HG03139 (cell line): Measurements from ENCODE around the gene CDR2.

ENCODE experiments used
- ATAC-seq: cut with Tn5 transposase; IDR thresholded peaks from one replicate; pipeline ENCODE4 v1.9.1; 2021; ENCODE audit not compliant: unreplicated experiment

Gene CDR2

DNA sequence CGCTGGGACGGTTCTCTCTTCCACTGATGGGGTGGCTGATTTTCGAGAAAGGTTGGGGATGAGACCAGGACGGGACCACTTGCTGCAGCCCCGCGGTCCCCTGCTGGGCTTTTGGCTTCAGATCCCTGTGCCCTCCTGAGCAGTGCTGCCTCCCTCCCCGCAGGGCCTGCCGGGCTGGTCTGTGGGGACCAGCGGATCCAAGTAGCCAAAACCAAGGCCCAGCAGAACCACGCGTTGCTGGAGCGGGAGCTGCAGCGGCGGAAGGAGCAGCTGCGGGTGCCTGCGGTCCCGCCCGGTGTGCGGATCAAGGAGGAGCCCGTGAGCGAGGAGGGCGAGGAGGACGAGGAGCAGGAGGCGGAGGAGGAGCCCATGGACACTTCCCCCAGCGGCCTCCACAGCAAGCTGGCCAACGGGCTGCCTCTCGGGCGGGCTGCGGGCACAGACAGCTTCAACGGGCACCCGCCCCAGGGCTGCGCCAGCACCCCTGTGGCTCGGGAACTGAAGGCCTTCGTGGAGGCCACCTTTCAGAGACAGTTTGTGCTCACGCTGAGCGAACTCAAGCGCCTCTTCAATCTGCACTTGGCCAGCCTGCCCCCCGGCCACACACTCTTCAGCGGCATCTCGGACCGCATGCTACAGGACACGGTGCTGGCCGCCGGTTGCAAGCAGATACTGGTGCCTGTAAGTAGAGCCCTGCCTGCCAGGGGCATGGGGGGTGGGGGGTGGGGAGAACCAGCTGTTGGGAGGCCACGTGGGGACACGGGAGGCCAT, 48.6 kb downstream of the CDR2 start:
- ATAC-seq: no peak

DNA sequence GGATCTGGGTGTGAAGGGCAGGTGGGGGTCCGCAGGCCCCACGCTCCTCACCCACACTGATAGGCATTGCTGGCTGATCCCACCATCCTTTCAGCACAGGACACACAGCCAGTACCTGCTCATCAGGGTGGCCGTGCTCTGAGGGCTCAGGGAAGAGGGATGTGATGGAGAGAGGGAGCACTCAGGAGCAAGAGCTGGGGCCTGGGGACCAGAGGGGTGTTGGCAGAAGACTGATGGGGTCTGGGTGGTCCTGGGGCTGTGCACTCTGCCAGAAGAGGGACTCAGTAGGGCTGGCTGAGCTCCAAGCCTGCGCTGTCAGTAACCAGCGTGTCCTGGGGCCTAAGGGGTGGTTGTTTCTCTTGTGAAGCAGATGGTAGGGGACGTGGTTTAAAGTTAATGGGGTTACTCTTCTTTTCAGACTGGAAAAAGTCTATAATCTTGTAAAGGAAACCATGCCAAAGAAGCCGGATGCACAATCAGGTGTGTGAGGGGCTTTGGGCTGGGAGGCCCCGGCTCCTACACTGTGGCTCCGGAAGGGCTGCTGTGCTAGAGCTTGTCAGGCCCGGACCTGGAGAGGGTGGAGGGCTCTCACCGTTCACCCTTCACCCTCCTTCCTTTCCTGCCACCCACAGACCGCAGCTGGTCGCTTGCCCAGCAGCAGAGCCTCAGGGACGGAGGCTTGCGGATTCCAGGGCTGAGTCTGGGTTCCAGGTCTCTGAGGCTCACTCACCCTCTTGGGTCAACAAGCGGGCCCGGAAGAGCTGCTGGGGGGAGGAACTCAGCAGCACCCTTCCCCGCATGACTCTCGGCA, 49.4 kb downstream of the CDR2 start:
- no peak for ATAC-seq

GRCh38 chr16:22323959-22324786, 50.2 kb downstream of the CDR2 start:
- no peak for ATAC-seq

GRCh38 chr16:22323173-22323958, 51.1 kb downstream of the CDR2 start:
- ATAC-seq: no peak

- ATAC-seq: no peak
These were observed 51.7 kb downstream of the CDR2 start for GRCh38 chr16:22322741-22323140.

DNA sequence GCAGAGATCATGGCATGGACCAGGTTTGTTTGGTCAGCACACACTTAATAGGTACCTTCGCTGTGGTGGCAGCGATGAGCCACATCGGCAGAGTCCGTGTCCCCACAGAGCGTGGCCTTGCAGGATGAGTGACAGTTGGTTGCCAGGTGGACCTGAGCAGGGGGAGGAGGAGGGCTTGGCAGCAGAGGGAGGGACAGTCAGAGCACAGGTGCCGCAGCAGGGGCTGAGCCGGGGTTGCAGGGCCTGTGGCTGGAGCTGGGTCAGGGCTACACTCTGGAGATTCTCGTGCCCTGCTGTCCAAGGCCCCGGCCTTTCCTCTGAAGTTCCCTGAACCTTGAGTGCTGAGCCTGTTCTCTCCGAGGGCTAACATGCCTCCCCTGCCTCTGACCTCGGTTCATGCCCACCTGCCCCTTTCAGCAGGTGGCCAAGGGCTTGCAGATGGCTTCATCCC, 52.4 kb downstream of the CDR2 start:
- no peak for ATAC-seq

DNA sequence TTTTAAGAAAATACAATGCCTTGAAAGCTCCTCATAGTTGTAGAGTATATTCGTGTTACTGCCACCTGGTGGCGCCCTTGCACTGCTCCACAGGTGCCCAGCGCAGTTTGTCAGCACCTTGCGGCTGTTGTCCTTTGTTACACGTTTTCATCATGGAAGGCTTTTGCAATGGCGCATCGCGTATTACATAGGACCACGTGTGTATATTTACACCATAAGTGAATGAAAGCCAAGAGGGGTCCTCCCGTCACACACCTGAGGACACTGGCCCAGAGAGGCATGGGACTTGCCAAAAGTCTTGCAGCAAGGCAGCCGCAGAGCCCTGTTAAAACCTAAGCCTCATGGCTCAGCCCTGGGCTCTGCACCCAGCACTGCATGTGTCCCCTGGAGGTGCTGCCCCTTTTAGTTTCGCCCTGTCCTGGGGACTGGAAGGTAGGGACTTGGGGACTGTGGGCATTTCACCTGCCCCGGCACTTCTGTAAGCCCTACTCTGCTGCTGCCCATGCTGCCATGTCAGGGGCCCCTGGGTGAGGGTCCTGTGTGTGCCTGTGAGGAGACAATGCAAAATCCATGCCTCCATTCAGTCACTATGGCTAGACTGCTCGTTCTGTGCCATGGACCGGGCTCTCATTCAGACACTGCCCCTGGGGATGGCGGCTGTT, 52.9 kb downstream of the CDR2 start:
- no peak for ATAC-seq

DNA sequence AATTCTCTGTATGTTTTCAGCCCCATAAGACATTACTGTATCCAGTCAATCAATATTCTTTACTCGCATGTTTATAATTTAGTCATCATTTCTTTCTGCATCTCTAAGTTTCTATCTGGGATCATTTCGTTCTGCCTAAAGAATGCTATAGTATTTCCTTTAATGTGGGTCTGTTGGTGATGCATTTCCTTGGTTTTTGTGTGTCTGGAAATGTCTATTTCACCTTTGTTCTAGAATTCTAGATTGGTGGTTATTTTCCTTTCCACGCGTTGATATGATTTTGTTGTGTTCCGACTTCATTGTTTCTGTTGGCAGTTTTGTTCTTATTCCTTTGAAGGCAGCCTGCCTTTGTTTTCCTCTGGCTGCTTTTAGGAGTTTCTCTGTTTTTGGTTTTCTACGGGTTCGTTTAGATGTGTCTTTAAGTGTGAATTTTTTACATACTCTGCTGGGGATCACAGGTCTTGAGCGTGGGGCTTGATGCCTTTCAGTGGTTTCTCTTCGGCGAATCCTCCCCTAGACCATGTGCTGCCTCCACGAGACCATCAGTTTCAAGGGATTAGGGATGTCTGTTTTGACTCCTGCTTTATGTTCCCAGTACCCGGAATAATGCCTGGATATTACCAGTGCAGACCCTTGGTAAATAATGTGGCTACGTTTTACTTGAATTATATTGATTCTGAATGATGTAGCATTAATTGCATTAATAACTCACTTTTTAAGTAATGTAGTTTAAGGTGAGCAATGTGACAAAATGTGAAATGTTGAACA, 53.7 kb downstream of the CDR2 start:
- no peak for ATAC-seq

- no peak for ATAC-seq
These were observed 55.6 kb downstream of the CDR2 start for GRCh38 chr16:22318690-22319358.

GRCh38 chr16:22317625-22318024, 56.8 kb downstream of the CDR2 start:
- ATAC-seq: no peak

DNA sequence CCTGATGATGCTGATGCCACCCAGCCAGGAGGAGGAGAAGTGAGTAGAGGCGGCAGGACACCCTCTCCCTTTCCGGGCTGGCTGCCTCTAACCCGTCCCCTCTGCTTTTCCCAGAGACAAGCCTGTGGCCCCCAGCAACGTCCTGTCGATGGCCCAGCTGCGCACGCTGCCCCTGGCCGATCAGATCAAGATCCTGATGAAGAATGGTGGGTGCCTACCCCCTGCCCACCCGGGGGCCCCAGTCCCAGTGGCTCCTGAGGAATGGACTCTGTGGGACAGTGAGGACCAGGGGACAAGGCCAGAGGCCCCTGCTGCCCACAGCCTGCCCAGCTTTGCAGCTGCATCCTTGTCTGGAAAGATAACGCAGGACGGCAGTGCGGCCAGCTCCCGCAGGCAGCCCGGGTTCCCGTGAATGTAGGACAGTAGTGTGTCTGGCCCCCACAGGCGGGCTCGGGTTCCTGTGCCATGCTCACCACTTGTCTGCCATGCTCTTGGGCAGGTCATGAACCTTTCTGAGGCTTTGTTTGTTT, 57.4 kb downstream of the CDR2 start:
- ATAC-seq: no peak

GRCh38 chr16:22316411-22316811, 58.0 kb downstream of the CDR2 start:
- ATAC-seq: no peak

GRCh38 chr16:22315979-22316378, 58.4 kb downstream of the CDR2 start:
- no peak for ATAC-seq

DNA sequence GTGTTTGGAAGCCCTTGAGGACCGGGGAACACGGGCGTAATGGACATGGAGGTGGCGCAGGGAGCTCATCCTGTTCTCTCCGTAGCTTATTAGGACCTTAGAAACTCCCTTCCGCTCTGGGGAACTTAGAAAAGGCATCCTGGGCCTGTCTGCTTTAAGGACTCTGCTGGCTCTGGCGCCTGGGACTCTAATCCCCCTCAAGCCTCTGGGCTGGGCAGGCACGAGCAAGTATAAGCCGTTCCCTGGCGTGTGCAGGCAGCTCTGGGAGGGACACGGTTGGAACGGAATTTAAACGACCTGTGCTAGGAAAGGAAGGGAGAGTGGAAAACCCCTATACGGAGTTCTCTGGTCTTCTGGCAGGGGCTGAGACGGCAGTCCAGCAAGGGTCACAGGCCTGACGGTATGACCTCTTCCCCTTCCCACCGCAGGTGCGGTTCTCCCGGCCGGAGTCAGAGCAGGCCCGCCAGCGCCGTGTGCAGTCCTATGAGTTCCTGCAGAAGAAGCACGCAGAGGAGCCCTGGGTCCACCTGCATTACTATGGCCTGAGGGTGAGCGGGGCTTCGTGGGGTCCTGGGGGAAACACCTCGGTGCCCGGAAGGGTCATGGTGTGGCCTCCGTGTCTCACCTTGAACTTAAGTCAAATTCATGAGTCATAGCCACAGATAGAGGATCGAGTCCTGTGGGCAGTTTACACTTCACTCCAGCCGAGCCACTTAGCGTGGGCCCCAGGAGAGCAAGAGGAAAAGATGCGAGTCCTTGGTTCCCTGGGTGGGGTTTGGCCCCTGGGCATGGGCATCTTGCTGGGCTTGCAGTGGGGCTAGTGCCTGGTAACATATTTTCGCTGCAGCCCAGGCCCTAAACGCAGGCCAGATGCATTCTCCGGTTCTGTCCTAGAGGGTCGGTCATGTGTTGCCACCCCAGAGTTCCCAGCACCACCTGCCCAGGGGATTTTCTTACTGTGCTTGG, 59.5 kb downstream of the CDR2 start:
- no peak for ATAC-seq

DNA sequence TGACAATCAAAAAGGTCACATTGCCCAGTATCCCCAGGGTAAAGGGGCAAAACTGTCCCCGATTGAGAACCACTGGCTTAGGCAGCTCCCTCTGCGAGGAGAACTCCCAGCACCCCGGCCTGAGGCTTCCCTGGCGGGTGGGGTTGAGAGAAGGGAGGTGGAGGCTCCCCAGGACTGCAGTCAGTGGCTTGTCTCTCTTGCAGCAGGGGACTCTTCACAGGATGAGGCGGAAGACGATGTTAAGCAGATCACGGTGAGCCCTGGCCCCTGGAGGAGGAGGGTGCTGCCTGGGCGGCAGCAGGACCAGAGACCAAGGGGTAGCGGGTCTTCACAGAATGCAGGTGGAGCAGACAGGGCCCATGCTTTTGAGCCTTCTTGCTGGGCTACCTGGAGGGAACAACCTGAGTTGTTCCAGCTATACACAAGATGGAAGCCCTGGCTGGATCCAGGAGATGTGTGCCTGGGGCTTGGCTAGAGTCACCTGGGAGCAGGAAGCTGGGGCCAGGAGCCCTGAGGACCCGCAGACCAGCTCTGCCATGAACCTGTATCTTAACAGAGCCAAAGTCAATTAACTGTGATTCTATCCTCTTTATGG, 60.4 kb downstream of the CDR2 start:
- ATAC-seq: no peak

DNA sequence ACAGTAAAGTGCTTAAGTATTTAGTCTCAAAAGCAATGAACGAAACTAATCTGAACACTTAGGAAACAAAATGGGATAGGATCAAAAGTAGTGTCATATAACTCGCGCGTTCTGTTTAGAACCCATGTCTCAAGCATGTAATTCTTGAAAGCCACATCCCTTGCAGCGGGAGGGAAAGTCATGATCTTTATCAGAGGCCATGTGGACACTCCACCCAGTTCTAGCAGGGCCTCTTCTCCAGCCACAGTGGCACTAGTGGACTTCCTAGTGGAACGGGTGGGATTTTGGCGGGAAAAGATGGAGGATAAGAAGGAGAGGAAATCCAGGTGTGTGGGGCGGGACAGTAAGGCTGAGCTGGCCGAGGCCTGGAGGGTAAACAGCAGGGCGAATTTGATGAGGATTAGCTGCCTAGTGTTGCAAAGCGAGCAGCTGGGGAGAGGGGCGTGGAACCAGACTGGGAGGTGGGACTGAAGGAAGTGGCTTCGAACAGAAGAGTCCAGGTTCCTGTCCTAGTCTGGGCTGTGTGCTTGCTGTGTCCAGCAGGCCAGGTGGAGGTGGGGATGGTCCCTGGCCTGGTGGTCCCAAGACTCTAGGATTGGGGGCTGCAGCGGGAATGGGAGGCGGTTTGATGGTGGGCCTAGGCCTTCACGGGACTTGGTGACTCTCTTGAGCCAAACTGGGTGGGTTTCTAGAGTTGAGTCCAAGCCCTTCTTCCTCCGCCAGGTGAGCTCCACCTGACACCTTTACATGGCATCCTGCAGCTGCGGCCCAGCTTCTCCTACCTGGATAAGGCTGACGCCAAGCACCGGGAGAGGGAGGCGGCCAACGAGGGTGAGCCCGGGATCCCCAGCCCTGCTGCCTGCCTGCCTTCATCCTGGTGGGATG, 61.3 kb downstream of the CDR2 start:
- no peak for ATAC-seq
